Peyer's patch (tissue), 4 donors: ENCODE results near the gene MYBBP1A.

Experiments used
- CTCF ChIP-seq, 6 experiments: fragments of 450-650 bp in 4 of 6; fragments of 200-600 bp in 2 of 6; sonication (generic) in 1 of 6; IDR thresholded peaks; one replicate each; pipeline ENCODE4 v1.5.1; 2017 to 2019; ENCODE audit warnings: antibody characterized with exemption in 6 of 6, mild to moderate bottlenecking in 3 of 6, moderate library complexity in 1 of 6
- POLR2A ChIP-seq, 2 donors: fragments of 450-650 bp; IDR thresholded peaks; one replicate each; pipeline ENCODE4 v1.5.1; 2017; ENCODE audit warnings: antibody characterized with exemption in 2 of 2, mild to moderate bottlenecking in 2 of 2, moderate library complexity in 2 of 2

DNA sequence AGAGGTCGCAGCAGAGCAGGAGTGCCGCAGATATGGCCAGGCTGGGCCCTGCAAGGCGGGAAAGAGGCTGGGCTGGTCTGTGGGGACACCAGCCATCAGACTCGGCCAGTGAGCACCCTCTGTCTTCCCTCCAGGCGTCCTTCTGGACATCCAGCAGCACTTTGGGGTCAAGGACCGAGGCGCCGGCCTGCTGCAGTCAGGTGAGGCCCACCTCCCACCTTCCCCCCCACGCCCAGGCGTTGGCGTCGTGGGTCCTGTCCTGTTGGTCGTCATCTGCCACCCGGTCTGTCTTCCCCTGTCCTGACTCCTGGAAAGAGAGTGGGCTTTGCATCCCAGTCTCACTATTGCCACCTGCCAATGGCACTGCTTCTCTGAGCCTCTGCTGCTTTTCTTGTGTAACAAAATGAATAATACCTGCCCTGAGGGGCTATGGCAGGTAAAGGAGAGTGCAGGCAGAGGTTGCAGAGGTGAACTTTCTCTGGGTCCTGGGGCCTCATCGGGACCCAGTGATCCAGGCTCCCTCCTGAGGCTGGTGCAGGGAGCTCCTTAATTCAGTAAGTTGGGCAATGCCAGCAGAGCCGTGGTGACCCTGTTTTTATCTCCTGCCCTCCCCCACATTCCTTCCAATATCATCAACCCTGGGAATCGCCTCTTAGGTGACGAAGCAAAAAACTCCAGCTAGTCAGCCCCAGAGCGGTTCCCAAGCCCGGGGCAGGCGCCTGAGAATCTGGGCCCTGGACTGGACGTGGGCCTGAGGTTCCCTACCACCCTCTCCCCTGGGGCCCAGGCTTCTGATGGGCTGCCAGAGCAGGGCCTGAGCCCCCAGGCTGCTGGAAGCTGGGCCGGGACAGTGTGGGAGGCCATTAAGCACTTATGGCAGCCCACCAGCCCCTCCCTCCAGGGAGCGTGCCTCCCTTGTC, 41.8 kb downstream of the MYBBP1A start:
- TF ChIP-seq POLR2A (IDR thresholded peaks at IDR 0.05) (no peak), CTCF (IDR thresholded peaks at IDR 0.05) (no peak)
